K562 (cell line): ENCODE results near the gene UBE2E2. TPM values are rescaled to one million over a fixed set of nuclear protein-coding genes. Genes with fewer than 3 reads are reported as not detected.

Source experiments
- ATAC-seq: fragments of 200-7000 bp; cut with Tn5 transposase; 3 replicates; pipeline ENCODE4 v1.9.1; 2020; ENCODE audit warnings: moderate library complexity
- BruUV-seq: library from RNA; stranded (reverse); fragments of 400-500 nt; replicated peaks from 2 replicates; lab custom pipeline; 2021; lab: Mats Ljungman, UMichigan
- CTCF ChIA-PET: fragments of 300-600 bp; formaldehyde crosslinking; extraction: SDS; loops from one replicate; lab custom pipeline; 2021; ENCODE audit warnings: low intra/inter-chr PET ratio; lab: Yijun Ruan, JAX
- POLR2A ChIA-PET: fragments of 300-600, 350-650 bp; sonication (Branson Sonifier 250); formaldehyde crosslinking; extraction: SDS; loops from one replicate; lab custom pipeline; 2021; ENCODE audit warnings: antibody characterized with exemption, inconsistent platforms; lab: Yijun Ruan, JAX
- DNase-seq, 4 experiments: peaks; one replicate each; pipeline versions ENCODE4 v3.0.0 to v3.0.0-alpha.2; 2011 to 2018; ENCODE audit warnings: low spot score in 3 of 4, mixed read lengths in 3 of 4; ENCODE audit errors: extremely low read depth in 1 of 4
- FAIRE-seq: peaks from 2 replicates; lab custom pipeline; 2011; peaks lifted over from hg19 to GRCh38; lab: Jason Lieb, UNC
- H2AFZ ChIP-seq: 2 replicates; pipeline ENCODE4 v1.6.0; 2011; ENCODE audit warnings: low read depth, low read length, control low read depth, inconsistent platforms
- H3K27ac ChIP-seq: fragments of 200-600 bp; 3 replicates; pipeline ENCODE4 v1.8.0; 2011; ENCODE audit warnings: low read depth, mild to moderate bottlenecking, control low read depth, inconsistent platforms, low read length, moderate library complexity, mixed read lengths; ENCODE audit errors: extremely low read depth
- H3K27me3 ChIP-seq, 2 experiments: fragments of 300-600 bp in 1 of 2; 2 replicates in 1 of 2; 3 replicates in 1 of 2; pipeline versions ENCODE4 v1.6.0 to v1.8.0; 2011; ENCODE audit warnings: inconsistent platforms in 2 of 2, low read length in 2 of 2, mild to moderate bottlenecking in 1 of 2, mixed read lengths in 1 of 2, moderate library complexity in 1 of 2; ENCODE audit not compliant: control insufficient read depth in 2 of 2, insufficient read depth in 2 of 2
- H3K36me3 ChIP-seq: fragments of 300-600 bp; 3 replicates; pipeline ENCODE4 v1.8.0; 2011; ENCODE audit warnings: mild to moderate bottlenecking, low read length, inconsistent platforms; ENCODE audit not compliant: control insufficient read depth, insufficient read depth
- H3K4me1 ChIP-seq, 2 experiments: fragments of 200-600 bp in 1 of 2; replicated peaks in 1 of 2; 2 replicates in 1 of 2; 3 replicates in 1 of 2; pipeline versions ENCODE4 v1.5.1 to v1.8.0; 2011; ENCODE audit warnings: inconsistent platforms in 2 of 2, low read length in 2 of 2, mild to moderate bottlenecking in 1 of 2, mixed read lengths in 1 of 2, moderate library complexity in 1 of 2; ENCODE audit not compliant: control insufficient read depth in 2 of 2, insufficient read depth in 2 of 2
- H3K4me2 ChIP-seq: 2 replicates; pipeline ENCODE4 v1.6.1; 2011; ENCODE audit warnings: low read length, control low read depth, inconsistent platforms, mixed read lengths; ENCODE audit not compliant: insufficient read depth
- H3K4me3 ChIP-seq: fragments of 200-600 bp; sonication (generic), shearing (Covaris generic); 2 replicates; pipeline ENCODE4 v1.5.1; 2016; ENCODE audit warnings: control low read depth, inconsistent platforms
- H3K79me2 ChIP-seq: fragments of 200-600 bp; 3 replicates; pipeline ENCODE4 v1.8.0; 2011; ENCODE audit warnings: low read length, inconsistent platforms; ENCODE audit not compliant: control insufficient read depth, insufficient read depth
- H3K9ac ChIP-seq, 2 experiments: 2 replicates each; pipeline versions ENCODE4 v1.6.0 to v1.6.1; 2011; ENCODE audit warnings: low read depth in 2 of 2, low read length in 2 of 2, control low read depth in 1 of 2, inconsistent platforms in 1 of 2, mild to moderate bottlenecking in 1 of 2, mixed read lengths in 1 of 2; ENCODE audit not compliant: insufficient read depth in 1 of 2
- H3K9me1 ChIP-seq: one replicate; pipeline ENCODE4 v1.6.0; 2011; ENCODE audit warnings: inconsistent platforms, mild to moderate bottlenecking, low read length, moderate library complexity; ENCODE audit not compliant: control insufficient read depth, insufficient read depth
- H3K9me3 ChIP-seq: replicated peaks from 2 replicates; pipeline ENCODE4 v1.5.1; 2011; ENCODE audit warnings: low read depth, low read length, inconsistent platforms; ENCODE audit not compliant: control insufficient read depth, insufficient read depth
- H4K20me1 ChIP-seq: replicated peaks from 2 replicates; pipeline ENCODE4 v1.6.1; 2011; ENCODE audit warnings: low read length, inconsistent platforms, mixed read lengths; ENCODE audit not compliant: control insufficient read depth, insufficient read depth
- C11orf30 ChIP-seq: fragments of 450-650 bp; IDR thresholded peaks from 2 replicates; pipeline ENCODE4 v1.6.1; 2016; ENCODE audit warnings: low read depth, mild to moderate bottlenecking
- CAMTA2 ChIP-seq: fragments of 250-450 bp; sonication (Bioruptor Pico); conservative IDR thresholded peaks from 2 replicates; pipeline ENCODE4 v1.5.1; 2022
- CHD2 ChIP-seq: IDR thresholded peaks from 2 replicates; pipeline ENCODE4 v1.6.1; 2011; ENCODE audit warnings: low read depth, low read length
- GATA2 ChIP-seq: sonication (generic); formaldehyde crosslinking; IDR thresholded peaks from 2 replicates; pipeline ENCODE4 v1.4.0; 2020; ENCODE audit warnings: mild to moderate bottlenecking, missing genetic modification reagents
- MAFK ChIP-seq: IDR thresholded peaks from 2 replicates; pipeline ENCODE4 v1.6.1; 2011; ENCODE audit warnings: low read length, improper control_type of control experiment
- PPARD ChIP-seq: fragments of 250-450 bp; sonication (Bioruptor Pico); IDR thresholded peaks from 2 replicates; pipeline ENCODE4 v1.8.0; 2022; ENCODE audit warnings: inconsistent platforms, mild to moderate bottlenecking, moderate library complexity
- SREBF2 ChIP-seq: sonication (generic); formaldehyde crosslinking; IDR thresholded peaks from 2 replicates; pipeline ENCODE4 v1.4.0; 2020; ENCODE audit warnings: mild to moderate bottlenecking, missing genetic modification reagents
- ZNF140 ChIP-seq: fragments of 250-450 bp; sonication (Bioruptor Pico); IDR thresholded peaks from 2 replicates; pipeline ENCODE4 v1.8.0; 2021; ENCODE audit warnings: moderate library complexity, mild to moderate bottlenecking, inconsistent platforms
- ZNF146 ChIP-seq: IDR thresholded peaks from one replicate; pipeline ENCODE4 v1.6.1; 2018; ENCODE audit warnings: missing compliant biosample characterization; ENCODE audit not compliant: unreplicated experiment
- ZNF253 ChIP-seq: fragments of 250-450 bp; sonication (Bioruptor Pico); conservative IDR thresholded peaks from 2 replicates; pipeline ENCODE4 v1.6.1; 2021; ENCODE audit warnings: mild to moderate bottlenecking
- ZNF316 ChIP-seq: fragments of 450-650 bp; IDR thresholded peaks from 2 replicates; pipeline ENCODE4 v1.6.1; 2016
- ZNF668 ChIP-seq: fragments of 250-450 bp; sonication (Bioruptor Pico); IDR thresholded peaks from 2 replicates; pipeline ENCODE4 v1.8.0; 2022; ENCODE audit warnings: mild to moderate bottlenecking, inconsistent platforms
- ZNF785 ChIP-seq: fragments of 250-450 bp; sonication (Bioruptor Pico); IDR thresholded peaks from 2 replicates; pipeline ENCODE4 v1.4.0; 2020; ENCODE audit warnings: mild to moderate bottlenecking
- WGBS: fragments of 100-300 bp; shearing (Covaris generic); methylation state at CpG from one replicate; pipeline ENCODE4 v1.1.6; 2016; ENCODE audit warnings: low coverage, mixed read lengths; ENCODE audit not compliant: insufficient coverage; ENCODE audit errors: missing lambda C conversion rate; 5-methylcytosine and 5-hydroxymethylcytosine counted together
- in situ Hi-C: fragments of 300-500 bp; cut with MboI; formaldehyde crosslinking; loops from 4 replicates; pipeline ENCODE4 v1.15.0; 2018; ENCODE audit warnings: inconsistent platforms, mixed read lengths
- intact Hi-C: fragments of 100-400 bp; cut with micrococcal nuclease; formaldehyde crosslinking; loops from 2 replicates; pipeline ENCODE4 v1.14.2; 2022
- polyA plus RNA-seq, 8 experiments: library from polyadenylated mRNA; depleted of rRNA in 4 of 8; stranded (reverse) in 5 of 8; unstranded in 3 of 8; fragments of >200 nt; fragmentation: Nextera tagmentation in 2 of 8; fragmentation: Illumina TruSeq in 1 of 8; extraction: Ambion mirVana in 2 of 8; extraction: Trizol in 1 of 8; gene quantifications; 2 replicates each; pipeline versions ENCODE4 v1.2.1 to v1.2.3, GENCODE V29; 2011 to 2014; ENCODE audit warnings: inconsistent platforms in 1 of 8, missing spikeins in 1 of 8
- total RNA-seq, 7 experiments: library from RNA; depleted of rRNA in 6 of 7; stranded (reverse); fragments of >200 nt in 6 of 7; fragmentation: Illumina TruSeq in 2 of 7; extraction: Trizol in 2 of 7; gene quantifications; 2 replicates each; pipeline versions ENCODE4 v1.2.1 to v1.2.3, GENCODE V29; 2011 to 2021; ENCODE audit warnings: low replicate concordance in 1 of 7
- TF ChIP-seq, protein P1 (sequence below): fragments of 150-350 bp; conservative IDR thresholded peaks from 2 replicates; pipeline ENCODE4 v1.6.1; 2014; ENCODE audit warnings: low read length
- TF ChIP-seq, protein P2 (sequence below): IDR thresholded peaks from 3 replicates; pipeline ENCODE4 v1.6.1; 2011; ENCODE audit warnings: borderline replicate concordance, mild to moderate bottlenecking; ENCODE audit not compliant: insufficient read length, insufficient read depth

UBE2E2 gene
- total and polyA plus RNA-seq, 9 of the 15 experiments (the other 6 are each of a cell fraction or from before 2014, with no cell fraction given): 0.22 to 5.1 (median 1.9) TPM

DNA sequence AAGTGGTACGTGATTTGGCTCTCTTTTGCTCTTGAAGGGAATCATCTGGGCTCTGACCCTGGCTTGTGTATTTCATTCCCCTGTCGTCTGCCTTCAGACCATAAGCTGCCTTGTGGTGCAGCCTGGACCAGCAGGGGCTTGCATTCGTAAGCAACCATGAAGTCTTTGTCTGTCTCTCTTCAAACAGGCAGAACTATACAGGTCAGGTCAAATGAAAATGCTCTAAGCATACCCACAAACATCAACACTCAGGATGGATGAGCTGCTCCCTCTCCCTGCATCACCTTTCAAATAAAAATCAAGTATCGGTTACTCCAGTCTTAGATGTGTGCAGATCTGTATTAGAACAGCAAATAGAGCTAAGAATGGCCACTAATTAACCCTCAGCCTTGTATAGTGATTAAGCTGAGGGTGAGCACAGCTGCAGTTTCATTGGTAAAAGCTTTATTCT, 334.0 kb downstream of the UBE2E2 start (continued):
- TF ChIP-seq, protein P1, sequence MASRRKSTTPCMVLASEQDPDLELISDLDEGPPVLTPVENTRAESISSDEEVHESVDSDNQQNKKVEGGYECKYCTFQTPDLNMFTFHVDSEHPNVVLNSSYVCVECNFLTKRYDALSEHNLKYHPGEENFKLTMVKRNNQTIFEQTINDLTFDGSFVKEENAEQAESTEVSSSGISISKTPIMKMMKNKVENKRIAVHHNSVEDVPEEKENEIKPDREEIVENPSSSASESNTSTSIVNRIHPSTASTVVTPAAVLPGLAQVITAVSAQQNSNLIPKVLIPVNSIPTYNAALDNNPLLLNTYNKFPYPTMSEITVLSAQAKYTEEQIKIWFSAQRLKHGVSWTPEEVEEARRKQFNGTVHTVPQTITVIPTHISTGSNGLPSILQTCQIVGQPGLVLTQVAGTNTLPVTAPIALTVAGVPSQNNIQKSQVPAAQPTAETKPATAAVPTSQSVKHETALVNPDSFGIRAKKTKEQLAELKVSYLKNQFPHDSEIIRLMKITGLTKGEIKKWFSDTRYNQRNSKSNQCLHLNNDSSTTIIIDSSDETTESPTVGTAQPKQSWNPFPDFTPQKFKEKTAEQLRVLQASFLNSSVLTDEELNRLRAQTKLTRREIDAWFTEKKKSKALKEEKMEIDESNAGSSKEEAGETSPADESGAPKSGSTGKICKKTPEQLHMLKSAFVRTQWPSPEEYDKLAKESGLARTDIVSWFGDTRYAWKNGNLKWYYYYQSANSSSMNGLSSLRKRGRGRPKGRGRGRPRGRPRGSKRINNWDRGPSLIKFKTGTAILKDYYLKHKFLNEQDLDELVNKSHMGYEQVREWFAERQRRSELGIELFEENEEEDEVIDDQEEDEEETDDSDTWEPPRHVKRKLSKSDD: no peak
- TF ChIP-seq ZNF785: no peak

DNA sequence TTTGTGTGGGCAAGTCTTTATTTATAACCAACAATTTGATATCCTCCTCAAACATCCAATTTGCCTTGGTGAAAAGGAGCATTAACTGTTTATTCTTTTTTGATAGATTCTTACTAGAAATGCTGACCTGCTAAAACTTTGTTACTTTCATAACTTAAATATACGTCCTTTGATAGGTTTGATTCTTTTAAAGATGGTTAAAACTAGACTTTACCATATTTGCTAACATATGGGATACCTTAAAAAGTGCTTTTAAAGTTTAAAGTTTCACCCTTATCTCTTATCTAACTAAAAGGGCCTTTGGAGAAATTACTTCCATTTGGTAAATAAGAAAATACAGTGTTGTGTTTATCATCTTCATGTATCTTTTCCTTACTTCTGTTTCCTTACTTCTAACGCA, 336.1 kb downstream of the UBE2E2 start:
- FAIRE-seq (no peak), ATAC-seq (no peak), DNase-seq (no peak)
- no peaks in the 10 kb centered on the region for H3K79me2 ChIP-seq
- H3K27me3 ChIP-seq: no peaks in the 10 kb centered on the region
- H4K20me1 ChIP-seq: no peaks in the 10 kb centered on the region
- BruUV-seq: no TSS peak
- no peak overlapping the region for H3K9ac ChIP-seq
- 0% methylated on average over 2 of the region's 2 CpGs for WGBS
- TF ChIP-seq GATA2 (CRISPR knock-in tag) (no peak), ZNF316 (peak; percentile 69), ZNF253 (CRISPR knock-in tag) (no peak), ZNF668 (CRISPR knock-in tag) (no peak), C11orf30 (peak; percentile 49; the same call in 1 of the 2 replicates), CAMTA2 (no peak), MAFK (peak; percentile 24; the same call in 1 of the 2 replicates), SREBF2 (CRISPR knock-in tag) (no peak), ZNF140 (CRISPR knock-in tag) (no peak), PPARD (no peak), ZNF146 (CRISPR knock-in tag) (no peak), CHD2 (no peak)
- TF ChIP-seq, protein P2, sequence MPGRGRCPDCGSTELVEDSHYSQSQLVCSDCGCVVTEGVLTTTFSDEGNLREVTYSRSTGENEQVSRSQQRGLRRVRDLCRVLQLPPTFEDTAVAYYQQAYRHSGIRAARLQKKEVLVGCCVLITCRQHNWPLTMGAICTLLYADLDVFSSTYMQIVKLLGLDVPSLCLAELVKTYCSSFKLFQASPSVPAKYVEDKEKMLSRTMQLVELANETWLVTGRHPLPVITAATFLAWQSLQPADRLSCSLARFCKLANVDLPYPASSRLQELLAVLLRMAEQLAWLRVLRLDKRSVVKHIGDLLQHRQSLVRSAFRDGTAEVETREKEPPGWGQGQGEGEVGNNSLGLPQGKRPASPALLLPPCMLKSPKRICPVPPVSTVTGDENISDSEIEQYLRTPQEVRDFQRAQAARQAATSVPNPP: no peak
- H3K4me2 ChIP-seq: no peak overlapping the region
- H3K4me3 ChIP-seq: no peak overlapping the region
- no peaks in the 10 kb centered on the region for H3K9me1 ChIP-seq
- in situ Hi-C loops: no loop called here
- H2AFZ ChIP-seq: no peak overlapping the region
- H3K9me3 ChIP-seq: no peaks in the 10 kb centered on the region; the same call in 1 of the 2 replicates
- CTCF ChIA-PET: no interaction called here
- H3K27ac ChIP-seq: no peak overlapping the region
- no peaks in the 10 kb centered on the region for H3K4me1 ChIP-seq
- intact Hi-C loops: no loop called here
- no peaks in the 10 kb centered on the region for H3K36me3 ChIP-seq
- POLR2A ChIA-PET: no interaction called here
